A549 (cell line): ENCODE data around the gene FIGLA. TPM values are rescaled to one million over a fixed set of nuclear protein-coding genes. Genes with fewer than 3 reads are reported as not detected.

ENCODE experiments used
- ATAC-seq, 2 experiments: fragments of 200-7000 bp in 1 of 2; fragments of >200 bp in 1 of 2; cut with Nextera tagmentation in 1 of 2; cut with Tn5 transposase in 1 of 2; 3 replicates each; pipeline versions ENCODE4 v1.8.0 to v1.9.1; 2018 to 2020; ENCODE audit warnings: mild to moderate bottlenecking in 1 of 2, moderate library complexity in 1 of 2
- CTCF ChIA-PET: fragments of 300-600 bp; sonication (Branson Sonifier 250); formaldehyde crosslinking; extraction: SDS; loops from one replicate; lab custom pipeline; 2021; ENCODE audit warnings: antibody characterized with exemption, inconsistent platforms; lab: Yijun Ruan, JAX
- POLR2A ChIA-PET: fragments of 350-600 bp; formaldehyde crosslinking; extraction: SDS; loops from one replicate; lab custom pipeline; 2021; ENCODE audit warnings: antibody characterized with exemption, inconsistent platforms; lab: Yijun Ruan, JAX
- DNase-seq, 2 experiments: peaks; one replicate each; pipeline versions ENCODE4 v3.0.0 to v3.0.0-alpha.2; 2011 to 2016; ENCODE audit warnings: low read depth in 1 of 2, low spot score in 1 of 2
- FAIRE-seq: peaks from 2 replicates; lab custom pipeline; 2011; peaks lifted over from hg19 to GRCh38; lab: Jason Lieb, UNC
- H3K27ac ChIP-seq, 2 experiments: fragments of >200 bp; sonication (Bioruptor Twin); formaldehyde crosslinking; 3 replicates each; pipeline ENCODE4 v1.5.1; 2016 to 2017
- H3K4me1 ChIP-seq: fragments of >200 bp; sonication (Bioruptor Twin); formaldehyde crosslinking; 3 replicates; pipeline ENCODE4 v1.6.1; 2016
- H3K4me2 ChIP-seq: fragments of >200 bp; sonication (Bioruptor Twin); formaldehyde crosslinking; 3 replicates; pipeline ENCODE4 v1.6.1; 2016
- H3K4me3 ChIP-seq: fragments of >200 bp; sonication (Bioruptor Twin); formaldehyde crosslinking; 3 replicates; pipeline ENCODE4 v1.5.1; 2016
- H3K9me3 ChIP-seq: fragments of >200 bp; sonication (Bioruptor Twin); formaldehyde crosslinking; 3 replicates; pipeline ENCODE4 v1.6.1; 2016
- CHD2 ChIP-seq: fragments of 150-350 bp; IDR thresholded peaks from 2 replicates; pipeline ENCODE4 v1.6.1; 2014; ENCODE audit warnings: low read length; ENCODE audit not compliant: partially characterized antibody
- CHD4 ChIP-seq: fragments of 200-600 bp; sonication (generic); IDR thresholded peaks from 2 replicates; pipeline ENCODE4 v1.6.1; 2016; ENCODE audit warnings: antibody characterized with exemption, mild to moderate bottlenecking, borderline replicate concordance
- ESRRA ChIP-seq: fragments of 150-350 bp; IDR thresholded peaks from 2 replicates; pipeline ENCODE4 v1.6.1; 2014; ENCODE audit warnings: mild to moderate bottlenecking, low read length, borderline replicate concordance
- FOSB ChIP-seq: fragments of 250-450 bp; sonication (Bioruptor Pico); IDR thresholded peaks from 2 replicates; pipeline ENCODE4 v1.5.0; 2020; ENCODE audit warnings: mild to moderate bottlenecking, moderate library complexity
- FOSL2 ChIP-seq, 2 experiments: fragments of 450-650 bp in 1 of 2; fragments of >200 bp in 1 of 2; sonication (Bioruptor Twin) in 1 of 2; formaldehyde crosslinking; IDR thresholded peaks; 2 replicates each; pipeline versions ENCODE4 v1.5.0 to v1.6.1; 2016 to 2020; ENCODE audit warnings: mild to moderate bottlenecking in 1 of 2, moderate library complexity in 1 of 2
- FOXS1 ChIP-seq: fragments of 250-450 bp; sonication (Bioruptor Pico); IDR thresholded peaks from 2 replicates; pipeline ENCODE4 v1.5.0; 2020; ENCODE audit warnings: mild to moderate bottlenecking, moderate library complexity
- HEYL ChIP-seq: fragments of 250-450 bp; sonication (Bioruptor Pico); IDR thresholded peaks from 2 replicates; pipeline ENCODE4 v1.8.0; 2021; ENCODE audit warnings: mild to moderate bottlenecking, moderate library complexity
- HMGXB4 ChIP-seq: fragments of 250-450 bp; sonication (Bioruptor Pico); IDR thresholded peaks from 2 replicates; pipeline ENCODE4 v1.5.0; 2021; ENCODE audit warnings: mild to moderate bottlenecking, moderate library complexity, borderline replicate concordance
- HOXA7 ChIP-seq: fragments of 250-450 bp; sonication (Bioruptor Pico); IDR thresholded peaks from 2 replicates; pipeline ENCODE4 v1.5.0; 2020; ENCODE audit warnings: mild to moderate bottlenecking, moderate library complexity
- JUNB ChIP-seq: fragments of >200 bp; sonication (Bioruptor Twin); formaldehyde crosslinking; IDR thresholded peaks from 2 replicates; pipeline ENCODE4 v1.6.1; 2016
- KDM1A ChIP-seq: fragments of 200-600 bp; sonication (generic); IDR thresholded peaks from 2 replicates; pipeline ENCODE4 v1.6.1; 2016; ENCODE audit warnings: low read depth, mild to moderate bottlenecking
- MAZ ChIP-seq: fragments of 150-350 bp; IDR thresholded peaks from 2 replicates; pipeline ENCODE4 v1.6.1; 2014; ENCODE audit warnings: antibody characterized with exemption, low read depth, low read length, borderline replicate concordance
- NFE2L2 ChIP-seq: fragments of 150-350 bp; conservative IDR thresholded peaks from 2 replicates; pipeline ENCODE4 v1.6.1; 2014; ENCODE audit warnings: low read length
- NPAS2 ChIP-seq: fragments of 250-450 bp; sonication (Bioruptor Pico); IDR thresholded peaks from 2 replicates; pipeline ENCODE4 v1.8.0; 2022; ENCODE audit warnings: mild to moderate bottlenecking, moderate library complexity, borderline replicate concordance
- PBX3 ChIP-seq: IDR thresholded peaks from 2 replicates; pipeline ENCODE4 v1.6.1; 2012
- PHF8 ChIP-seq: fragments of 200-600 bp; sonication (generic); IDR thresholded peaks from 2 replicates; pipeline ENCODE4 v1.6.1; 2016; ENCODE audit warnings: low read depth, mild to moderate bottlenecking, antibody characterized with exemption, moderate library complexity, borderline replicate concordance
- POLR2A ChIP-seq: IDR thresholded peaks from 2 replicates; pipeline ENCODE4 v1.6.1; 2012; ENCODE audit warnings: mild to moderate bottlenecking, low read length
- RNF2 ChIP-seq: fragments of 200-600 bp; sonication (generic); IDR thresholded peaks from 2 replicates; pipeline ENCODE4 v1.6.1; 2016; ENCODE audit warnings: low read depth, mild to moderate bottlenecking, antibody characterized with exemption, moderate library complexity, borderline replicate concordance
- TP53 ChIP-seq: fragments of 250-450 bp; sonication (Bioruptor Pico); IDR thresholded peaks from 2 replicates; pipeline ENCODE4 v1.5.0; 2021; ENCODE audit warnings: mild to moderate bottlenecking, moderate library complexity
- ZFP36 ChIP-seq: fragments of 450-650 bp; IDR thresholded peaks from 2 replicates; pipeline ENCODE4 v1.6.1; 2014; ENCODE audit warnings: borderline replicate concordance; ENCODE audit not compliant: partially characterized antibody
- ZNF302 ChIP-seq: fragments of 250-450 bp; sonication (Bioruptor Pico); IDR thresholded peaks from 2 replicates; pipeline ENCODE4 v1.9.0; 2021; ENCODE audit warnings: inconsistent platforms, mild to moderate bottlenecking, moderate library complexity
- WGBS: methylation state at CpG from one replicate; pipeline ENCODE4 v1.1.6; 2017; ENCODE audit errors: missing lambda C conversion rate; 5-methylcytosine and 5-hydroxymethylcytosine counted together
- polyA plus RNA-seq, 4 experiments: library from polyadenylated mRNA; depleted of rRNA in 3 of 4; stranded (reverse); fragments of >200 nt; fragmentation: RNase III in 1 of 4; extraction: RNeasy Plus Mini Kit Qiagen cat#74134 plus additional on column Dnase treatment in 1 of 4; gene quantifications; 2 replicates in 3 of 4; 3 replicates in 1 of 4; pipeline ENCODE4 v1.2.3, GENCODE V29; 2011 to 2017

Gene FIGLA
- polyA plus RNA-seq, 2 of the 4 experiments (the other 2 are of a cell fraction): not detected

- CTCF ChIA-PET: interaction anchor here (0.6 to 4.1 kb wide), 7 partner anchors 9 to 477 kb away, joined by 3 to 46 read pairs (median 4); partner anchors contain the start of genes ADD2 and FIGLA
- ATAC-seq: peak in 1 of 2 experiments; percentile 44; a peak in 2 of 6 replicates
- Histone ChIP-seq H3K4me2 (no peak overlapping the region), H3K9me3 (no peaks in the 10 kb centered on the region), H3K27ac (no peak overlapping the region), H3K4me1 (peaks cover 23% of the 10 kb centered on the region), H3K4me3 (no peak overlapping the region)
- DNase-seq: no peak
- WGBS: 71% methylated on average over 8 of the region's 8 CpGs
- TF ChIP-seq ESRRA (no peak), TP53 (CRISPR knock-in tag) (no peak), PBX3 (no peak), CHD2 (no peak), NFE2L2 (no peak), HMGXB4 (no peak), ZNF302 (CRISPR knock-in tag) (no peak), MAZ (no peak), FOXS1 (CRISPR knock-in tag) (no peak), FOSL2 (IDR thresholded peaks at IDR 0.05) (no peak), FOSL2 (CRISPR knock-in tag; IDR thresholded peaks at IDR 0.05) (no peak), PHF8 (no peak), KDM1A (no peak), RNF2 (no peak), FOSB (CRISPR knock-in tag) (no peak), HOXA7 (CRISPR knock-in tag) (no peak), JUNB (no peak), CHD4 (no peak)
- no peak for FAIRE-seq
- POLR2A ChIA-PET: interaction anchor here (1.1 kb wide), 1 partner anchor 12 kb away, joined by 3 read pairs; the partner anchor contains the start of gene ADD2
Measured at GRCh38 chr2:70779911-70780545, 10.4 kb downstream of the FIGLA start.

GRCh38 chr2:70779491-70779890 is 11.0 kb downstream of the FIGLA start:
- DNase-seq: no peak
- POLR2A ChIA-PET: interaction anchor here (1.1 kb wide), 1 partner anchor 11 kb away, joined by 3 read pairs; the partner anchor contains the start of gene ADD2
- H3K4me3 ChIP-seq: no peak overlapping the region
- CTCF ChIA-PET: interaction anchor here (1.1 to 4.1 kb wide), 5 partner anchors 10 to 476 kb away, joined by 3 to 46 read pairs (median 12); partner anchors contain the start of genes ADD2 and FIGLA
- no peak overlapping the region for H3K4me2 ChIP-seq
- 68% methylated on average over 3 of the region's 3 CpGs for WGBS
- TF ChIP-seq NPAS2 (CRISPR knock-in tag) (no peak), ZFP36 (no peak), POLR2A (no peak), MAZ (no peak), CHD4 (no peak), HEYL (CRISPR knock-in tag) (no peak)
- no peak for FAIRE-seq
- no peak overlapping the region for H3K27ac ChIP-seq
- H3K9me3 ChIP-seq: no peaks in the 10 kb centered on the region
- no peak for ATAC-seq
- H3K4me1 ChIP-seq: peaks cover 23% of the 10 kb centered on the region
